A549 (cell line): Measurements from ENCODE around the gene OSGEPL1. TPM values are rescaled to one million over a fixed set of nuclear protein-coding genes. Genes with fewer than 3 reads are reported as not detected.

ENCODE experiments used
- ATAC-seq, 2 experiments: fragments of 200-7000 bp in 1 of 2; fragments of >200 bp in 1 of 2; cut with Nextera tagmentation in 1 of 2; cut with Tn5 transposase in 1 of 2; 3 replicates each; pipeline versions ENCODE4 v1.8.0 to v1.9.1; 2018 to 2020; ENCODE audit warnings: mild to moderate bottlenecking in 1 of 2, moderate library complexity in 1 of 2
- CTCF ChIA-PET: fragments of 300-600 bp; sonication (Branson Sonifier 250); formaldehyde crosslinking; extraction: SDS; loops from one replicate; lab custom pipeline; 2021; ENCODE audit warnings: antibody characterized with exemption, inconsistent platforms; lab: Yijun Ruan, JAX
- POLR2A ChIA-PET: fragments of 350-600 bp; formaldehyde crosslinking; extraction: SDS; loops from one replicate; lab custom pipeline; 2021; ENCODE audit warnings: antibody characterized with exemption, inconsistent platforms; lab: Yijun Ruan, JAX
- DNase-seq, 2 experiments: peaks; one replicate each; pipeline versions ENCODE4 v3.0.0 to v3.0.0-alpha.2; 2011 to 2016; ENCODE audit warnings: low read depth in 1 of 2, low spot score in 1 of 2
- FAIRE-seq: peaks from 2 replicates; lab custom pipeline; 2011; peaks lifted over from hg19 to GRCh38; lab: Jason Lieb, UNC
- H3K27ac ChIP-seq, 2 experiments: fragments of >200 bp; sonication (Bioruptor Twin); formaldehyde crosslinking; 3 replicates each; pipeline ENCODE4 v1.5.1; 2016 to 2017
- H3K4me1 ChIP-seq: fragments of >200 bp; sonication (Bioruptor Twin); formaldehyde crosslinking; 3 replicates; pipeline ENCODE4 v1.6.1; 2016
- H3K4me2 ChIP-seq: fragments of >200 bp; sonication (Bioruptor Twin); formaldehyde crosslinking; 3 replicates; pipeline ENCODE4 v1.6.1; 2016
- H3K4me3 ChIP-seq: fragments of >200 bp; sonication (Bioruptor Twin); formaldehyde crosslinking; 3 replicates; pipeline ENCODE4 v1.5.1; 2016
- H3K9me3 ChIP-seq: fragments of >200 bp; sonication (Bioruptor Twin); formaldehyde crosslinking; 3 replicates; pipeline ENCODE4 v1.6.1; 2016
- BHLHE40 ChIP-seq: IDR thresholded peaks from 2 replicates; pipeline ENCODE4 v1.6.1; 2012; ENCODE audit warnings: low read depth, low read length, inconsistent platforms
- CBX2 ChIP-seq: fragments of 200-600 bp; sonication (generic); IDR thresholded peaks from 2 replicates; pipeline ENCODE4 v1.6.1; 2016; ENCODE audit warnings: low read depth, mild to moderate bottlenecking, borderline replicate concordance
- CEBPB ChIP-seq, 2 experiments: fragments of >200 bp in 1 of 2; sonication (Bioruptor Twin) in 1 of 2; formaldehyde crosslinking in 1 of 2; IDR thresholded peaks; 2 replicates each; pipeline ENCODE4 v1.6.1; 2012 to 2016
- CHD2 ChIP-seq: fragments of 150-350 bp; IDR thresholded peaks from 2 replicates; pipeline ENCODE4 v1.6.1; 2014; ENCODE audit warnings: low read length; ENCODE audit not compliant: partially characterized antibody
- CHD4 ChIP-seq: fragments of 200-600 bp; sonication (generic); IDR thresholded peaks from 2 replicates; pipeline ENCODE4 v1.6.1; 2016; ENCODE audit warnings: antibody characterized with exemption, mild to moderate bottlenecking, borderline replicate concordance
- EHF ChIP-seq: fragments of 250-450 bp; sonication (Bioruptor Pico); IDR thresholded peaks from 2 replicates; pipeline ENCODE4 v1.5.0; 2020; ENCODE audit warnings: mild to moderate bottlenecking
- EP300 ChIP-seq, 2 experiments: fragments of >200 bp; sonication (Bioruptor Twin); formaldehyde crosslinking; IDR thresholded peaks; 2 replicates in 1 of 2; 3 replicates in 1 of 2; pipeline ENCODE4 v1.6.1; 2016 to 2017
- FOSB ChIP-seq: fragments of 250-450 bp; sonication (Bioruptor Pico); IDR thresholded peaks from 2 replicates; pipeline ENCODE4 v1.5.0; 2020; ENCODE audit warnings: mild to moderate bottlenecking, moderate library complexity
- GATA3 ChIP-seq: IDR thresholded peaks from 2 replicates; pipeline ENCODE4 v1.6.1; 2012; ENCODE audit warnings: borderline replicate concordance
- HEYL ChIP-seq: fragments of 250-450 bp; sonication (Bioruptor Pico); IDR thresholded peaks from 2 replicates; pipeline ENCODE4 v1.8.0; 2021; ENCODE audit warnings: mild to moderate bottlenecking, moderate library complexity
- HOXA7 ChIP-seq: fragments of 250-450 bp; sonication (Bioruptor Pico); IDR thresholded peaks from 2 replicates; pipeline ENCODE4 v1.5.0; 2020; ENCODE audit warnings: mild to moderate bottlenecking, moderate library complexity
- JUNB ChIP-seq: fragments of >200 bp; sonication (Bioruptor Twin); formaldehyde crosslinking; IDR thresholded peaks from 2 replicates; pipeline ENCODE4 v1.6.1; 2016
- KDM1A ChIP-seq: fragments of 200-600 bp; sonication (generic); IDR thresholded peaks from 2 replicates; pipeline ENCODE4 v1.6.1; 2016; ENCODE audit warnings: low read depth, mild to moderate bottlenecking
- KDM5A ChIP-seq: fragments of 200-600 bp; sonication (generic); IDR thresholded peaks from 2 replicates; pipeline ENCODE4 v1.6.1; 2016; ENCODE audit warnings: antibody characterized with exemption, mild to moderate bottlenecking
- MAFK ChIP-seq: fragments of 450-650 bp; IDR thresholded peaks from 2 replicates; pipeline ENCODE4 v1.6.1; 2014; ENCODE audit not compliant: partially characterized antibody
- MYC ChIP-seq: IDR thresholded peaks from 2 replicates; pipeline ENCODE4 v1.6.1; 2012; ENCODE audit warnings: mild to moderate bottlenecking, inconsistent platforms, low read length, improper control_type of control experiment, borderline replicate concordance
- NFE2L2 ChIP-seq: fragments of 150-350 bp; conservative IDR thresholded peaks from 2 replicates; pipeline ENCODE4 v1.6.1; 2014; ENCODE audit warnings: low read length
- NPAS2 ChIP-seq: fragments of 250-450 bp; sonication (Bioruptor Pico); IDR thresholded peaks from 2 replicates; pipeline ENCODE4 v1.8.0; 2022; ENCODE audit warnings: mild to moderate bottlenecking, moderate library complexity, borderline replicate concordance
- RARB ChIP-seq: fragments of 250-450 bp; sonication (Bioruptor Pico); IDR thresholded peaks from 2 replicates; pipeline ENCODE4 v1.8.0; 2021; ENCODE audit warnings: mild to moderate bottlenecking, moderate library complexity
- RNF2 ChIP-seq: fragments of 200-600 bp; sonication (generic); IDR thresholded peaks from 2 replicates; pipeline ENCODE4 v1.6.1; 2016; ENCODE audit warnings: low read depth, mild to moderate bottlenecking, antibody characterized with exemption, moderate library complexity, borderline replicate concordance
- TFCP2L1 ChIP-seq: fragments of 250-450 bp; sonication (Bioruptor Pico); IDR thresholded peaks from 2 replicates; pipeline ENCODE4 v1.5.0; 2021; ENCODE audit warnings: mild to moderate bottlenecking
- TP53 ChIP-seq: fragments of 250-450 bp; sonication (Bioruptor Pico); IDR thresholded peaks from 2 replicates; pipeline ENCODE4 v1.5.0; 2021; ENCODE audit warnings: mild to moderate bottlenecking, moderate library complexity
- ZFP36 ChIP-seq: fragments of 450-650 bp; IDR thresholded peaks from 2 replicates; pipeline ENCODE4 v1.6.1; 2014; ENCODE audit warnings: borderline replicate concordance; ENCODE audit not compliant: partially characterized antibody
- ZSCAN20 ChIP-seq: fragments of 250-450 bp; sonication (Bioruptor Pico); IDR thresholded peaks from 2 replicates; pipeline ENCODE4 v1.8.0; 2022; ENCODE audit warnings: mild to moderate bottlenecking, moderate library complexity
- WGBS: methylation state at CpG from one replicate; pipeline ENCODE4 v1.1.6; 2017; ENCODE audit errors: missing lambda C conversion rate; 5-methylcytosine and 5-hydroxymethylcytosine counted together
- polyA plus RNA-seq, 4 experiments: library from polyadenylated mRNA; depleted of rRNA in 3 of 4; stranded (reverse); fragments of >200 nt; fragmentation: RNase III in 1 of 4; extraction: RNeasy Plus Mini Kit Qiagen cat#74134 plus additional on column Dnase treatment in 1 of 4; gene quantifications; 2 replicates in 3 of 4; 3 replicates in 1 of 4; pipeline ENCODE4 v1.2.3, GENCODE V29; 2011 to 2017
- TF ChIP-seq, protein P1 (sequence below): IDR thresholded peaks from 2 replicates; pipeline ENCODE4 v1.6.1; 2012
- TF ChIP-seq, protein P2 (sequence below): IDR thresholded peaks from 2 replicates; pipeline ENCODE4 v1.6.1; 2012
- TF ChIP-seq, protein P3 (sequence below): fragments of 250-450 bp; sonication (Bioruptor Pico); IDR thresholded peaks from 2 replicates; pipeline ENCODE4 v1.5.0; 2020; ENCODE audit warnings: low read depth, mild to moderate bottlenecking, moderate library complexity
- TF ChIP-seq, protein P4 (sequence below): fragments of >200 bp; sonication (Bioruptor Twin); formaldehyde crosslinking; IDR thresholded peaks from 3 replicates; pipeline ENCODE4 v1.5.1; 2016
- TF ChIP-seq, protein P5 (sequence below): fragments of 200-600 bp; sonication (generic); IDR thresholded peaks from 2 replicates; pipeline ENCODE4 v1.6.1; 2016; ENCODE audit warnings: antibody characterized with exemption, mild to moderate bottlenecking, moderate library complexity

Gene OSGEPL1
- polyA plus RNA-seq, 2 of the 4 experiments (the other 2 are of a cell fraction), result 9.0 to 14.4 TPM

DNA sequence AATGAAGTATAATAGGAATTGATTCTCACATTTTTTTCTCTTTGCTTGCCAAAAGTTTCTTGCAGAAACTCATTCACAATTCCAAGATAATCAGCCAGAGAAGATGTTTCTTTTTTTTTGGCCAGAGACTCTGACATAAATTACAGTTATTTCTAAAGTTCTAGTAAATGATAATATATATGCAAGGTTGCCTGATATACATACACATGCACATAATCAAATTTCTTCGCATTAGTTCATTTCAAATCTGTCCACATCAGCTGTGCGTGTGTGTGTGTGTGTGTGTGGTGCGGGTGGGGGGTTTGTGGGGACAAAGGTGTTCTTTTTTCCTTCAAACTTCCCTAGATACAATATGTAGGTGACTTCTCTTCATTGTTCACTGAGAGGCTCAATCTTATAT lies 33.2 kb downstream of the OSGEPL1 start:
- TF ChIP-seq CBX2 (no peak), MYC (no peak), HEYL (no peak), CHD2 (no peak), ZFP36 (no peak), NFE2L2 (no peak), FOSB (no peak), RARB (no peak), TFCP2L1 (CRISPR knock-in tag) (no peak), BHLHE40 (no peak), NPAS2 (CRISPR knock-in tag) (no peak), RNF2 (no peak), GATA3 (no peak), EP300 (IDR thresholded peaks at IDR 0.05) (no peak)
- TF ChIP-seq, protein P1, sequence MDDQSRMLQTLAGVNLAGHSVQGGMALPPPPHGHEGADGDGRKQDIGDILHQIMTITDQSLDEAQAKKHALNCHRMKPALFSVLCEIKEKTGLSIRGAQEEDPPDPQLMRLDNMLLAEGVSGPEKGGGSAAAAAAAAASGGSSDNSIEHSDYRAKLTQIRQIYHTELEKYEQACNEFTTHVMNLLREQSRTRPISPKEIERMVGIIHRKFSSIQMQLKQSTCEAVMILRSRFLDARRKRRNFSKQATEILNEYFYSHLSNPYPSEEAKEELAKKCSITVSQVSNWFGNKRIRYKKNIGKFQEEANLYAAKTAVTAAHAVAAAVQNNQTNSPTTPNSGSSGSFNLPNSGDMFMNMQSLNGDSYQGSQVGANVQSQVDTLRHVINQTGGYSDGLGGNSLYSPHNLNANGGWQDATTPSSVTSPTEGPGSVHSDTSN, result no peak
- Histone ChIP-seq H3K9me3 (no peaks in the 10 kb centered on the region), H3K4me2 (no peak overlapping the region), H3K4me3 (no peak overlapping the region), H3K27ac (no peak overlapping the region), H3K4me1 (no peaks in the 10 kb centered on the region)
- 66% methylated on average over 3 of the region's 3 CpGs for WGBS
- ChIA-PET POLR2A (no interaction called here), CTCF (no interaction called here)
- ATAC-seq, result no peak
- FAIRE-seq, result no peak
- no peak for DNase-seq

DNA sequence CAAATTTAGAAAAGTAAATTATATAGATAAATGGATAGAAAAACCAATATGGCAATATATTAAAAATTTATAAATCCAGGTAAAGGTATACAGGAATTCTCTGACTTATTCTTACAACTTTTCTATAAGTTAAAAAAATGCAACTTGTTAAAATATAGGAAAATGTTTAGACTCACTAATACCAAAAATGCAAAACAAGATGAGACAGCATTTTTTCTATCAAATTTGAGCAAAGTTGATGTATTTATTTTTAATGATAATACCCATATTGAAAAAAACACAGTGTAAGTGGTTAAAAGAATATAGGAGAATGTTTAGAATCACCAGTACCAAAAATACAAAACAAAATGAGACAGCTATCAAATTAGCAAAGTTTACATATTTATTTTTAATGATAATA lies 35.7 kb downstream of the OSGEPL1 start:
- no peak for ATAC-seq
- no peak overlapping the region for H3K4me3 ChIP-seq
- no peak overlapping the region for H3K4me2 ChIP-seq
- H3K27ac ChIP-seq, result no peak overlapping the region
- FAIRE-seq, result no peak
- no peaks in the 10 kb centered on the region for H3K4me1 ChIP-seq
- ChIA-PET CTCF (interaction anchor here (0.9 kb wide), 1 partner anchor 68 kb away, joined by 4 read pairs; no protein-coding TSS in a partner anchor), POLR2A (no interaction called here)
- TF ChIP-seq MAFK (peak; percentile 45), GATA3 (no peak), KDM5A (no peak)
- TF ChIP-seq, protein P2, sequence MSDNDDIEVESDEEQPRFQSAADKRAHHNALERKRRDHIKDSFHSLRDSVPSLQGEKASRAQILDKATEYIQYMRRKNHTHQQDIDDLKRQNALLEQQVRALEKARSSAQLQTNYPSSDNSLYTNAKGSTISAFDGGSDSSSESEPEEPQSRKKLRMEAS, result no peak
- TF ChIP-seq, protein P3, sequence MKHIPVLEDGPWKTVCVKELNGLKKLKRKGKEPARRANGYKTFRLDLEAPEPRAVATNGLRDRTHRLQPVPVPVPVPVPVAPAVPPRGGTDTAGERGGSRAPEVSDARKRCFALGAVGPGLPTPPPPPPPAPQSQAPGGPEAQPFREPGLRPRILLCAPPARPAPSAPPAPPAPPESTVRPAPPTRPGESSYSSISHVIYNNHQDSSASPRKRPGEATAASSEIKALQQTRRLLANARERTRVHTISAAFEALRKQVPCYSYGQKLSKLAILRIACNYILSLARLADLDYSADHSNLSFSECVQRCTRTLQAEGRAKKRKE (CRISPR knock-in tag), result no peak
- DNase-seq, result no peak
- no peaks in the 10 kb centered on the region for H3K9me3 ChIP-seq

DNA sequence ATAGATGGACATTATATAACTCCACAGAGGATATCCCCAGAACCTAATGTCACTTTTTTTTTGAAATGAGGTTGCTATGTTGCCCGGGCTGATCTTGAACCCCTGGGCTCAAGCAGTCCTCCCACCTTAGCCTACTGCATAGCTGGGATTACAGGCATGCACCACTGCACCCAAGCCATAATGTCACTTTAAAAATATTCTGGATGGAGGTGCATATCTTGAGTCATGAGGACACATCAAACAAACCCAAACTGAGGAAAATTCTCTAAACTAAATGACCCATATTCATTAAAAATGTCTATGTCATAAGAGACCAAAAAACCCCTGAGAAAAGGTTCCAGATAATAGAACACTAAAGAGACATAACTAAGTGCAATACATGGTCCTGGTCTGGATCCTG lies 36.3 kb downstream of the OSGEPL1 start:
- FAIRE-seq, result no peak
- POLR2A ChIA-PET, result no interaction called here
- no peak for TF ChIP-seq KDM1A
- no peak for TF ChIP-seq RARB
- TF ChIP-seq CHD4, result no peak
- TF ChIP-seq FOSB, result no peak
- no peak for TF ChIP-seq KDM5A
- TF ChIP-seq, protein P3 (CRISPR knock-in tag), result no peak
- TF ChIP-seq TP53 (CRISPR knock-in tag), result no peak
- no peak for TF ChIP-seq HOXA7 (CRISPR knock-in tag)
- TF ChIP-seq, protein P4, sequence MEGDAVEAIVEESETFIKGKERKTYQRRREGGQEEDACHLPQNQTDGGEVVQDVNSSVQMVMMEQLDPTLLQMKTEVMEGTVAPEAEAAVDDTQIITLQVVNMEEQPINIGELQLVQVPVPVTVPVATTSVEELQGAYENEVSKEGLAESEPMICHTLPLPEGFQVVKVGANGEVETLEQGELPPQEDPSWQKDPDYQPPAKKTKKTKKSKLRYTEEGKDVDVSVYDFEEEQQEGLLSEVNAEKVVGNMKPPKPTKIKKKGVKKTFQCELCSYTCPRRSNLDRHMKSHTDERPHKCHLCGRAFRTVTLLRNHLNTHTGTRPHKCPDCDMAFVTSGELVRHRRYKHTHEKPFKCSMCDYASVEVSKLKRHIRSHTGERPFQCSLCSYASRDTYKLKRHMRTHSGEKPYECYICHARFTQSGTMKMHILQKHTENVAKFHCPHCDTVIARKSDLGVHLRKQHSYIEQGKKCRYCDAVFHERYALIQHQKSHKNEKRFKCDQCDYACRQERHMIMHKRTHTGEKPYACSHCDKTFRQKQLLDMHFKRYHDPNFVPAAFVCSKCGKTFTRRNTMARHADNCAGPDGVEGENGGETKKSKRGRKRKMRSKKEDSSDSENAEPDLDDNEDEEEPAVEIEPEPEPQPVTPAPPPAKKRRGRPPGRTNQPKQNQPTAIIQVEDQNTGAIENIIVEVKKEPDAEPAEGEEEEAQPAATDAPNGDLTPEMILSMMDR, result no peak
- no peak for TF ChIP-seq JUNB
- no peak for TF ChIP-seq HEYL
- TF ChIP-seq CEBPB (IDR thresholded peaks at IDR 0.05), result no peak
- TF ChIP-seq ZSCAN20 (CRISPR knock-in tag), result no peak
- no peak for TF ChIP-seq EHF (CRISPR knock-in tag)
- TF ChIP-seq, protein P5, sequence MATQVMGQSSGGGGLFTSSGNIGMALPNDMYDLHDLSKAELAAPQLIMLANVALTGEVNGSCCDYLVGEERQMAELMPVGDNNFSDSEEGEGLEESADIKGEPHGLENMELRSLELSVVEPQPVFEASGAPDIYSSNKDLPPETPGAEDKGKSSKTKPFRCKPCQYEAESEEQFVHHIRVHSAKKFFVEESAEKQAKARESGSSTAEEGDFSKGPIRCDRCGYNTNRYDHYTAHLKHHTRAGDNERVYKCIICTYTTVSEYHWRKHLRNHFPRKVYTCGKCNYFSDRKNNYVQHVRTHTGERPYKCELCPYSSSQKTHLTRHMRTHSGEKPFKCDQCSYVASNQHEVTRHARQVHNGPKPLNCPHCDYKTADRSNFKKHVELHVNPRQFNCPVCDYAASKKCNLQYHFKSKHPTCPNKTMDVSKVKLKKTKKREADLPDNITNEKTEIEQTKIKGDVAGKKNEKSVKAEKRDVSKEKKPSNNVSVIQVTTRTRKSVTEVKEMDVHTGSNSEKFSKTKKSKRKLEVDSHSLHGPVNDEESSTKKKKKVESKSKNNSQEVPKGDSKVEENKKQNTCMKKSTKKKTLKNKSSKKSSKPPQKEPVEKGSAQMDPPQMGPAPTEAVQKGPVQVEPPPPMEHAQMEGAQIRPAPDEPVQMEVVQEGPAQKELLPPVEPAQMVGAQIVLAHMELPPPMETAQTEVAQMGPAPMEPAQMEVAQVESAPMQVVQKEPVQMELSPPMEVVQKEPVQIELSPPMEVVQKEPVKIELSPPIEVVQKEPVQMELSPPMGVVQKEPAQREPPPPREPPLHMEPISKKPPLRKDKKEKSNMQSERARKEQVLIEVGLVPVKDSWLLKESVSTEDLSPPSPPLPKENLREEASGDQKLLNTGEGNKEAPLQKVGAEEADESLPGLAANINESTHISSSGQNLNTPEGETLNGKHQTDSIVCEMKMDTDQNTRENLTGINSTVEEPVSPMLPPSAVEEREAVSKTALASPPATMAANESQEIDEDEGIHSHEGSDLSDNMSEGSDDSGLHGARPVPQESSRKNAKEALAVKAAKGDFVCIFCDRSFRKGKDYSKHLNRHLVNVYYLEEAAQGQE, result no peak
- TF ChIP-seq CHD2, result no peak

More for the DNA sequence above, 36.3 kb downstream of the OSGEPL1 start:
- DNase-seq, result no peak
- WGBS, result 93% methylated on average over 1 of the region's 1 CpG
- no peak overlapping the region for H3K27ac ChIP-seq
- H3K9me3 ChIP-seq, result no peaks in the 10 kb centered on the region
- CTCF ChIA-PET, result no interaction called here
- no peak for ATAC-seq
- H3K4me1 ChIP-seq, result no peaks in the 10 kb centered on the region
- H3K4me3 ChIP-seq, result no peak overlapping the region
- H3K4me2 ChIP-seq, result no peak overlapping the region
